Erythroblast (primary cell): ENCODE results near the gene QRICH1.

ENCODE experiments used
- DNase-seq, 2 experiments: peaks; one replicate each; lab custom pipeline; 2025; lab: John Stamatoyannopoulos, UW
- GATA1 ChIP-seq: IDR thresholded peaks from 2 replicates; pipeline ENCODE4 v1.6.1; 2011; ENCODE audit warnings: low read depth, mild to moderate bottlenecking, control low read depth, low read length, moderate library complexity
- POLR2A ChIP-seq: IDR thresholded peaks from 2 replicates; pipeline ENCODE4 v1.6.1; 2011; ENCODE audit warnings: mild to moderate bottlenecking, low read length

The QRICH1 gene

DNA sequence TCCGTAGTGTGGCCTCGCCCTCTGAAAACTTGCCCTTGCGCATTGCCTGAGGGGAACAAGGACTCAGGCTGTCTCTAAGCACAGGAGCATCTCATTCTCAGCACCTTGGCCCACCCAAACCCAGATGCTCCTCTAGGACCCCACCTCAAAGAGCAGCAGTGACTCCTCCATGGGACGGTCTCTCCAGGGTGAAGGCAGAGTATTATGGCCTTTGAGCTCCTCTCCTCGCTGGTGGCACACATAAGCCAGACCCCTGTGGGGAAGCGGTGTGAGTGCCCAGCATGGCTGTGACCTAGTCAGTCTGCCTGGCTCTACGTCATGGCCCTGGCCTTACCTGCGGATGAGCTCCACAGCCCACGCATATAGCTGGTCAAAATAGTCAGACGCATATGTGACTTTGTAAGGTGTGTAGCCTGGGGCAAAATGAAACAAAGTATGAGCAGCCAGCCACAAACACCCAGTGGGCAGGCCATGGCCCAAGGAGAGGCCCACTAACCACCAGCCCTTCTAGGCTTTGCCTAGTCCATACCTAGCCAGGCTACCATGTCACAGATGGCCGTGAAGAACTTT is 6.3 kb upstream of the QRICH1 start:
- no peak for DNase-seq
- TF ChIP-seq GATA1 (no peak), POLR2A (no peak)

DNA sequence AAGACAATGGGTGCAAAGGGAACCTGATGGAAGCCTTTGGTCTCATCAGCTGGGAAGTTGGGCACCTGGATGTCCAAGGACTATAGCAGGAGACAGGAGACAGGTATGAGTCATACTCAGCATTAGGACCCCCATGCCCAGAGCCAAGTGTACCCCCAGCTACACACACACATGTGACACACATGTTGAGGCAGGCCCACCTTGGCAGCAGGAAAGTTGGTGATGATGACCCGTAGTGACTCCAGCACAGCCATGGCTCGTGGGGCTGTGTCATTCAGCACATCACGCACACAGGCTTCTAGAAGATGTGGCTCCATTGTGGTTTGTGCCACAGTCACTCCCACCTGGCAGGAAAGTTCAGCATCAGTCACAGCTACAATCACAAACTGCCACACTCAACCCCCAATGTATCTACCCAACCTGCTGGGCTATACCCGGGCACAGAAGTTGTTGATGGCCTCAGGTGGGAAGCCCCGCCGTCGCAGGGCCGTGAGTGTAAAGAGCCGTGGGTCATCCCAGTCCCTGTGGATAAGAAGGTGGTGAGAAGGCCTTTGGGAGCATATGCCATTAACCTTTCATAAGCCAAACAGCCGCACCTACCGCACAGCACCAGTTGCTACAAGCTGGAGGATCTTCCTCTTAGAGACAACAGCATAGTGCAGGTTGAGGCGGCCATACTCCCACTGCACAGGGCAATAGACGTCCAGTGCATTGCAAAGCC is 5.2 kb upstream of the QRICH1 start:
- DNase-seq = no peak
- TF ChIP-seq POLR2A (no peak), GATA1 (no peak)

GRCh38 chr3:49098429-49098828 is 4.6 kb upstream of the QRICH1 start:
- TF ChIP-seq GATA1 (no peak), POLR2A (no peak)
- DNase-seq = peak; percentile 58 to 73

GRCh38 chr3:49092938-49093852 is 676 bp downstream of the QRICH1 start:
- peak; percentile 93 to 94 for DNase-seq
- no peak for TF ChIP-seq POLR2A

GRCh38 chr3:49081429-49081828 is 12.4 kb downstream of the QRICH1 start:
- no peak for TF ChIP-seq POLR2A
- no peak for TF ChIP-seq GATA1
- no peak for DNase-seq

- DNase-seq = no peak
- TF ChIP-seq POLR2A (no peak), GATA1 (no peak)
Measured at GRCh38 chr3:49079270-49079669, 14.6 kb downstream of the QRICH1 start.

DNA sequence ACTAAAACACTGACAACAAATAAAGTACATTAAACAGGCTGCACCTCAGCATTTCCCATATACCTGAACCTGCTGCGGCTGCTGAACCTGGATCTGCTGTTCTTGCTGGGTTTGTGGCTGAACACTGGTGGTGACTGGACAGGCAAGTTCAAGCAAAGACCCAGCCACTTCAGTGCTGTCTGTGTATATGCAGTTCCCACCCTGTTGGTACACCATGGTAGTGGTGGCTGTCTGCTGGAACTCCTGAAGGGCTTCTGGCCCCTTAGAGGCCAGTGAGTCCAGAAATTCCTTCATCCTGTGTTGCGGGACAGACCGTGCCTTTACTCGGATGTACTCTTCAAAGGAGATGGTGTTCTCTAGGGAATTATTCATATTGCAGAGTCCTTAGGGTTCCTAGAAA is 17.2 kb downstream of the QRICH1 start:
- no peak for DNase-seq
- TF ChIP-seq POLR2A (no peak), GATA1 (no peak)

DNA sequence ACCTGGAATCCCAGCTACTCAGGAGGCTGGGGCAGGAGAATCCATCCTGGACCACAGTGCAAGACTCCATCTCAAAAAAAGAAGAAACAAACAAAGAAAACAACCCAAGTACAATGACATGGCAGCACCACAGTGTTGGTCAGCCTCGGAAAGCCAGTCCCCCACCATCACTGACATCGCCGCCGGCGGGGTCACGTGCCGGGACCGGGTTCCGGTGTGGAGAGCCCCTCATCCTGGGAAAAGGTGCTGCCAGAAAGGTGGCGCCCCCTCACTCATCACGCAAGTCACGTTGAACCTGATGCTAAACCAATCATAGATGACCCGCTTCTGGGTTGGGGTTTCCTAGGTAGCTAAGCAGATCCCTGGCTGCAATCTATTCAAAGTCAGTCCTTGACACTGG is 17.8 kb downstream of the QRICH1 start:
- DNase-seq = no peak
- TF ChIP-seq GATA1 = no peak
- TF ChIP-seq POLR2A = no peak

DNA sequence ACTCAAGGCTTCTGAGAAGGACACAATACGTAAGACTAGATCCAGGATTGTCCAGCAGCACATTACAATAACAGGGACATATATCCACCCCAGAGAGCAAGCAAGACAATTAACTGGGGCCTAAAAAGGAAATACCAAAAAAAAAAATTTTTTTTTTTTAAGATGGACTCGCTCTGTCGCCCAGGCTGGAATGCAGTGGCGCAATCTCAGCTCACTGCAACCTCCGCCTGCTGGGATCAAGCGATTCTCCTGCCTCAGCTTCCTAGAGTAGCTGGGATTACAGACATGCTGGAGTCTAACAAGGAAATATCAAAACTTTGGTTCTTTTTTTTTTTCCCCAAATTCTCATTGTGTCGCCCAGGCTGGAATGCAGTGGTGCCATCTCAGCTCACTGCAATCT is 35.9 kb downstream of the QRICH1 start:
- no peak for DNase-seq
- TF ChIP-seq POLR2A (no peak), GATA1 (no peak)

DNA sequence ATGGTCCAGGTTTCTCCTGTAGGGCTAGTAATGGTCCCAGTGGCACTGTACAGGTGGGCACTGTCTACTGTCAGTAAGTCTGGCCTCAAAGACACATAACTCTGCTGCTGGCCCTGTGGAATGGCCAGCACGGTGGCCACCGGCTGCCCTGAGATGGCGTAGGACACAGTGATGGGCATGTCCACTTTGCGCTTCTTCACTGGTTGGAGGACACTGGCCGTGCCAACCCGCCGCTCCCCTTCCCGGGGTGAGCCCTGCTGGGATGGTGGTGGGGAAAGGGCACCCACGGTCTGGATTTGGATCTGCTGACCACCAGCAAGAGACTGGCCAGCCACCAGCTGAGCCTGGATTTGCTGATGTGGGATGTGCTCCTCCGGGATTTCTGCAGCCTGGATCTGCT is 36.6 kb downstream of the QRICH1 start:
- TF ChIP-seq POLR2A (no peak), GATA1 (no peak)
- no peak for DNase-seq

GRCh38 chr3:49054344-49054862 is 39.5 kb downstream of the QRICH1 start:
- no peak for DNase-seq
- TF ChIP-seq GATA1 = no peak
- TF ChIP-seq POLR2A = no peak

DNA sequence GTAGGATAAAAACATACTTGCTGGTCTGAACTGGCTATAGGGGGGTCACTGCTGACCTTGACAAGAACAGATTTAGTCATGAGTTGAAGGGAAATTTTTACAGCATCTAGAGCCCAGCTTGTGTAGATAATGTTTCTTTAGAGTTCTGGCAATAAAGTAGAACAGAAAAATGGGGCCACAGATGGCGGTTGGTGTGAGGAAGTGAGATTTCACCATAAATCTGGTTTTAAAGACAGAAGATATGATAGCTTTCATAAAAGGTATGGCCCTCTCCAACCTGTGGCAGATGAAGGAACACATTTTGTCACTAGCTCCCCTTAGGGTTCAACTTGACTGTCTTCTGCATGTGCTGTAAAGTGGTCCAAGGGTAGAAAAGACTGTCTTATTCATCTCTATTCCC is 40.3 kb downstream of the QRICH1 start:
- DNase-seq = no peak

GRCh38 chr3:49035281-49035680 is 58.6 kb downstream of the QRICH1 start:
- no peak for TF ChIP-seq POLR2A
- no peak for TF ChIP-seq GATA1
- no peak for DNase-seq

More for the DNA sequence above, 40.3 kb downstream of the QRICH1 start:
- TF ChIP-seq GATA1 = no peak
- TF ChIP-seq POLR2A = no peak

GRCh38 chr3:49034650-49035049 is 59.2 kb downstream of the QRICH1 start:
- TF ChIP-seq GATA1 = no peak
- no peak for TF ChIP-seq POLR2A
- DNase-seq = no peak
